ENCODE data around the gene OR5AC2.

GRCh38 chr3:98115717-98116116, 28.7 kb downstream of the OR5AC2 start:
- no peak for TF ChIP-seq EZH2 (IDR thresholded peaks at IDR 0.05; ENCODE audit: borderline replicate concordance, low read length)
- TF ChIP-seq CTCF (IDR thresholded peaks at IDR 0.05; ENCODE audit: low read length): no peak

All from OCI-LY1 (cell line).